ENCODE data around the gene JUNB.

GRCh38 chr19:12838886-12839756, 47.8 kb downstream of the JUNB start:
- TF ChIP-seq CTCF (IDR thresholded peaks at IDR 0.05) (no peak), POLR2A (IDR thresholded peaks at IDR 0.05) (no peak)
